ENCODE measurements around the gene GMDS. TPM values are rescaled to one million over a fixed set of nuclear protein-coding genes. Genes with fewer than 3 reads are reported as not detected.

Gene GMDS
- total and polyA plus RNA-seq, 2 donors (not counting 1 experiment from before 2014, with no cell fraction given), result 11.5 to 16.4 TPM

DNA sequence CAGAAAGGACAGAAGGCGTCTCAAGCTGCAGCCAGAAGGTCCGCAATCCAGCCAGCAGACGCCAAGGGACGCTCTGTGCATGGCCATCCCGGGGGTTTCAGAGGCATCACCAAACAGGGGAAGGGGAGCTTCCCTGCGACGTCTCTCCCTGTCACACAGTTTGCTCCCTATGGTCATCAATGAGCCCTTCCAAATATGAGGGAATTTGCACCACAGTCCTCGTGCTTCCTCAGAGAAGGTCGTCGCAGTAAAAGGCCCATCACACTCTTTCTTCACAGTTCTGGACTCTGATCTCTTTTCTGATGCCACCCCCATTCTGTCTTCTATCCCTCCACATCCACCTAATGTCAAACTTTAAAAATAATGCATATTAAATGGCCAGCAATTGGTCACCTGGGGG lies 645.9 kb downstream of the GMDS start:
- Histone ChIP-seq H3K79me2 (ENCODE audit: control insufficient read depth, insufficient read depth, low read length) (no peaks in the 10 kb centered on the region), H2AFZ (ENCODE audit: insufficient read depth, low read depth, low read length, poor library complexity, severe bottlenecking) (no peak overlapping the region), H3K4me2 (replicated peaks; ENCODE audit: low read depth, low read length, poor library complexity, severe bottlenecking) (no peak overlapping the region), H3K4me1 (ENCODE audit: control insufficient read depth in 2 of 2, insufficient read depth in 2 of 2, low read length in 2 of 2) (peaks cover 8 to 10% of the 10 kb centered on the region in 2 donors), H3K27me3 (replicated peaks in 1 of 4; ENCODE audit: control extremely low read depth in 1 of 4, control insufficient read depth in 3 of 4, insufficient read depth in 4 of 4, low read length in 3 of 4) (peaks cover 0 to 65% (median 42%) of the 10 kb centered on the region in 4 experiments), H3K27ac (ENCODE audit: low read length in 2 of 2) (no peak overlapping the region), H3K4me3 (ENCODE audit: control extremely low read depth in 1 of 5, extremely low read depth in 1 of 5, insufficient read depth in 1 of 5, low read depth in 2 of 5, low read length in 4 of 5) (no peak overlapping the region), H3K36me3 (replicated peaks in 1 of 2; ENCODE audit: control extremely low read depth in 1 of 2, control insufficient read depth in 1 of 2, extremely low read depth in 1 of 2, insufficient read depth in 2 of 2, low read length in 1 of 2) (no peaks in the 10 kb centered on the region), H3K9me3 (ENCODE audit: control extremely low read depth in 1 of 3, control insufficient read depth in 2 of 3, insufficient read depth in 1 of 3, low read length in 2 of 3) (no peaks in the 10 kb centered on the region), H3K9ac (ENCODE audit: low read length) (no peak overlapping the region), H4K20me1 (ENCODE audit: control insufficient read depth, insufficient read depth, low read length, poor library complexity, severe bottlenecking) (no peaks in the 10 kb centered on the region)
- Mint-ChIP-seq H3K9me3 (ENCODE audit: insufficient read depth) (no peaks in the 10 kb centered on the region), H3K27me3 (peaks cover 72% of the 10 kb centered on the region), H3K4me3 (no peak overlapping the region), H3K4me1 (no peaks in the 10 kb centered on the region), H3K27ac (no peak overlapping the region)
- no peak for DNase-seq
- ATAC-seq (ENCODE audit: low read depth), result no peak
- CTCF ChIA-PET, result interaction anchor here (1.0 to 10.4 kb wide), 6 partner anchors 504 to 1151 kb away, joined by 3 to 143 read pairs (median 10); partner anchors contain the start of gene MYLK4
- intact Hi-C loops (cut with micrococcal nuclease), result no loop called here
- WGBS (ENCODE audit: insufficient coverage), result 95% methylated on average over 10 of the region's 10 CpGs
- POLR2A ChIA-PET, result no interaction called here
- TF ChIP-seq, protein P1, sequence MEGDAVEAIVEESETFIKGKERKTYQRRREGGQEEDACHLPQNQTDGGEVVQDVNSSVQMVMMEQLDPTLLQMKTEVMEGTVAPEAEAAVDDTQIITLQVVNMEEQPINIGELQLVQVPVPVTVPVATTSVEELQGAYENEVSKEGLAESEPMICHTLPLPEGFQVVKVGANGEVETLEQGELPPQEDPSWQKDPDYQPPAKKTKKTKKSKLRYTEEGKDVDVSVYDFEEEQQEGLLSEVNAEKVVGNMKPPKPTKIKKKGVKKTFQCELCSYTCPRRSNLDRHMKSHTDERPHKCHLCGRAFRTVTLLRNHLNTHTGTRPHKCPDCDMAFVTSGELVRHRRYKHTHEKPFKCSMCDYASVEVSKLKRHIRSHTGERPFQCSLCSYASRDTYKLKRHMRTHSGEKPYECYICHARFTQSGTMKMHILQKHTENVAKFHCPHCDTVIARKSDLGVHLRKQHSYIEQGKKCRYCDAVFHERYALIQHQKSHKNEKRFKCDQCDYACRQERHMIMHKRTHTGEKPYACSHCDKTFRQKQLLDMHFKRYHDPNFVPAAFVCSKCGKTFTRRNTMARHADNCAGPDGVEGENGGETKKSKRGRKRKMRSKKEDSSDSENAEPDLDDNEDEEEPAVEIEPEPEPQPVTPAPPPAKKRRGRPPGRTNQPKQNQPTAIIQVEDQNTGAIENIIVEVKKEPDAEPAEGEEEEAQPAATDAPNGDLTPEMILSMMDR (IDR thresholded peaks at IDR 0.05), result no peak
- TF ChIP-seq EZH2 (IDR thresholded peaks at IDR 0.05; ENCODE audit: borderline replicate concordance, insufficient read depth, low read depth, low read length, poor library complexity, severe bottlenecking), result no peak

DNA sequence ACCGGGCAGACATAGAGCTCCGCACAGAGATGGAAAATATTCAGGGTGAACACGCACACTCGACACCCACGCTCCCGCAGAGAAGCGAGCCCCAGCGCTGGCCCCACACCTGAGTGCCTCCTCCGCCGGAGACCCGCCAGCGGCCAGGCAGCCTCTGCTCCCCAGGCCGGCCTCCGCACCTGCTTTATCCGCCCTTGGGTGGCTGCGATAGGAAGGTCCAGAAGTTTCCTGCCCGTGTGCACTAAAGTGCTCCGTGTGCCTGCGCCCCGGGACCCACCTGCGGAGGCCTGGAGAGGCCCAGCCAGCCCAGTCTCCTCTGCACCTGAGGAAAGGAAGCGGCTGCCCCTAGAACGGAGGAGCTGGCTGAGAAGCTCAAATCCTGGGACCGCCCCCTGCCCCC lies 646.5 kb downstream of the GMDS start:
- TF ChIP-seq EZH2 (IDR thresholded peaks at IDR 0.05; ENCODE audit: borderline replicate concordance, insufficient read depth, low read depth, low read length, poor library complexity, severe bottlenecking), result no peak
- TF ChIP-seq, protein P1 (IDR thresholded peaks at IDR 0.05), result no peak
- no peaks in the 10 kb centered on the region for H3K36me3 ChIP-seq (replicated peaks in 1 of 2; ENCODE audit: control extremely low read depth in 1 of 2, control insufficient read depth in 1 of 2, extremely low read depth in 1 of 2, insufficient read depth in 2 of 2, low read length in 1 of 2)
- no peak overlapping the region for H3K27ac Mint-ChIP-seq
- H2AFZ ChIP-seq (ENCODE audit: insufficient read depth, low read depth, low read length, poor library complexity, severe bottlenecking), result no peak overlapping the region
- no peaks in the 10 kb centered on the region for H4K20me1 ChIP-seq (ENCODE audit: control insufficient read depth, insufficient read depth, low read length, poor library complexity, severe bottlenecking)
- intact Hi-C loops (cut with micrococcal nuclease), result no loop called here
- H3K4me3 Mint-ChIP-seq, result no peak overlapping the region
- WGBS (ENCODE audit: insufficient coverage), result 93% methylated on average over 24 of the region's 24 CpGs
- ATAC-seq (ENCODE audit: low read depth) (no peak), DNase-seq (no peak)
- H3K9me3 Mint-ChIP-seq (ENCODE audit: insufficient read depth), result no peaks in the 10 kb centered on the region
- H3K9me3 ChIP-seq (ENCODE audit: control extremely low read depth in 1 of 3, control insufficient read depth in 2 of 3, insufficient read depth in 1 of 3, low read length in 2 of 3), result no peaks in the 10 kb centered on the region
- POLR2A ChIA-PET, result no interaction called here
- H3K4me2 ChIP-seq (replicated peaks; ENCODE audit: low read depth, low read length, poor library complexity, severe bottlenecking), result no peak overlapping the region
- no peak overlapping the region for H3K27ac ChIP-seq (ENCODE audit: low read length in 2 of 2)
- H3K4me1 ChIP-seq (ENCODE audit: control insufficient read depth in 2 of 2, insufficient read depth in 2 of 2, low read length in 2 of 2), result peaks cover 3 to 5% of the 10 kb centered on the region in 2 donors
- no peak overlapping the region for H3K4me3 ChIP-seq (ENCODE audit: control extremely low read depth in 1 of 5, extremely low read depth in 1 of 5, insufficient read depth in 1 of 5, low read depth in 2 of 5, low read length in 4 of 5)
- no peaks in the 10 kb centered on the region for H3K79me2 ChIP-seq (ENCODE audit: control insufficient read depth, insufficient read depth, low read length)
- CTCF ChIA-PET, result interaction anchor here (1.4 to 10.4 kb wide), 6 partner anchors 505 to 1151 kb away, joined by 4 to 143 read pairs (median 16); partner anchors contain the start of gene MYLK4
- no peaks in the 10 kb centered on the region for H3K4me1 Mint-ChIP-seq
- H3K9ac ChIP-seq (ENCODE audit: low read length), result no peak overlapping the region
- peaks cover 0 to 60% (median 38%) of the 10 kb centered on the region in 4 experiments for H3K27me3 ChIP-seq (replicated peaks in 1 of 4; ENCODE audit: control extremely low read depth in 1 of 4, control insufficient read depth in 3 of 4, insufficient read depth in 4 of 4, low read length in 3 of 4)
- H3K27me3 Mint-ChIP-seq, result peaks cover 72% of the 10 kb centered on the region
